HEK293 (cell line): Measurements from ENCODE around the gene TPM2.

Experiments
- CTCF ChIA-PET: fragments of 350-600 bp; formaldehyde crosslinking; extraction: SDS; loops from one replicate; lab custom pipeline; 2021; ENCODE audit warnings: antibody characterized with exemption; lab: Yijun Ruan, JAX
- POLR2A ChIA-PET: fragments of 300-600 bp; formaldehyde crosslinking; extraction: SDS; loops from one replicate; lab custom pipeline; 2020; ENCODE audit warnings: antibody characterized with exemption, inconsistent platforms; lab: Yijun Ruan, JAX
- H3K27ac ChIP-seq: fragments of 200-500 bp; sonication (Bioruptor generic); 2 replicates; pipeline ENCODE4 v1.5.1; 2014; ENCODE audit warnings: low read depth, low read length, control low read depth, inconsistent platforms; ENCODE audit errors: extremely low read depth
- H3K36me3 ChIP-seq, 2 experiments: fragments of 200-500 bp in 1 of 2; sonication (Bioruptor generic) in 1 of 2; 1 replicate in 1 of 2; 2 replicates in 1 of 2; pipeline ENCODE4 v1.5.1; 2014 to 2017; ENCODE audit warnings: inconsistent platforms in 2 of 2, low read length in 2 of 2; ENCODE audit not compliant: control insufficient read depth in 2 of 2, insufficient read depth in 1 of 2
- H3K4me1 ChIP-seq: fragments of 200-500 bp; sonication (Bioruptor generic); 2 replicates; pipeline ENCODE4 v1.5.1; 2014; ENCODE audit warnings: mild to moderate bottlenecking, low read length, inconsistent platforms; ENCODE audit not compliant: control insufficient read depth, insufficient read depth
- H3K4me3 ChIP-seq: 2 replicates; pipeline ENCODE4 v1.5.1; 2011; ENCODE audit warnings: low read depth, mild to moderate bottlenecking, control low read depth, low read length, moderate library complexity
- H3K9me3 ChIP-seq: fragments of 200-500 bp; sonication (Bioruptor generic); 2 replicates; pipeline ENCODE4 v1.5.1; 2014; ENCODE audit warnings: low read depth, low read length, inconsistent platforms; ENCODE audit not compliant: control insufficient read depth, insufficient read depth
- FEZF1 ChIP-seq: fragments of 450-650 bp; formaldehyde crosslinking; IDR thresholded peaks from 2 replicates; pipeline ENCODE4 v1.5.1; 2016; ENCODE audit warnings: missing biosample characterization, missing genetic modification characterization
- GFI1B ChIP-seq: fragments of 450-650 bp; formaldehyde crosslinking; IDR thresholded peaks from 2 replicates; pipeline ENCODE4 v1.5.1; 2016; ENCODE audit warnings: missing biosample characterization, missing genetic modification characterization
- GLIS1 ChIP-seq: fragments of 450-650 bp; formaldehyde crosslinking; IDR thresholded peaks from 2 replicates; pipeline ENCODE4 v1.5.1; 2016; ENCODE audit warnings: missing biosample characterization, missing genetic modification characterization
- INSM2 ChIP-seq: fragments of 450-650 bp; formaldehyde crosslinking; IDR thresholded peaks from 2 replicates; pipeline ENCODE4 v1.5.1; 2016; ENCODE audit warnings: missing biosample characterization, missing genetic modification characterization
- KLF16 ChIP-seq: fragments of 450-650 bp; formaldehyde crosslinking; IDR thresholded peaks from 2 replicates; pipeline ENCODE4 v1.5.1; 2017; ENCODE audit warnings: missing biosample characterization, missing genetic modification characterization
- KLF7 ChIP-seq: fragments of 450-650 bp; formaldehyde crosslinking; IDR thresholded peaks from 2 replicates; pipeline ENCODE4 v1.5.1; 2016; ENCODE audit warnings: missing biosample characterization, missing genetic modification characterization, borderline replicate concordance
- MZF1 ChIP-seq: fragments of 450-650 bp; formaldehyde crosslinking; IDR thresholded peaks from 2 replicates; pipeline ENCODE4 v1.5.1; 2017; ENCODE audit warnings: missing biosample characterization, missing genetic modification characterization, borderline replicate concordance
- YY2 ChIP-seq: fragments of 450-650 bp; formaldehyde crosslinking; IDR thresholded peaks from 2 replicates; pipeline ENCODE4 v1.5.1; 2016; ENCODE audit warnings: missing biosample characterization, missing genetic modification characterization
- ZBTB1 ChIP-seq: fragments of 450-650 bp; formaldehyde crosslinking; IDR thresholded peaks from 2 replicates; pipeline ENCODE4 v1.5.1; 2016; ENCODE audit warnings: missing biosample characterization, missing genetic modification characterization
- ZFHX2 ChIP-seq: fragments of 450-650 bp; formaldehyde crosslinking; conservative IDR thresholded peaks from 2 replicates; pipeline ENCODE4 v1.5.1; 2016; ENCODE audit warnings: missing biosample characterization, missing genetic modification characterization
- ZNF10 ChIP-seq: fragments of 450-650 bp; formaldehyde crosslinking; IDR thresholded peaks from 2 replicates; pipeline ENCODE4 v1.5.1; 2017; ENCODE audit warnings: missing biosample characterization, missing genetic modification characterization
- ZNF148 ChIP-seq: fragments of 450-650 bp; formaldehyde crosslinking; IDR thresholded peaks from 2 replicates; pipeline ENCODE4 v1.5.0; 2017; ENCODE audit warnings: missing biosample characterization, missing genetic modification characterization, borderline replicate concordance
- ZNF157 ChIP-seq: fragments of 450-650 bp; formaldehyde crosslinking; IDR thresholded peaks from 2 replicates; pipeline ENCODE4 v1.5.1; 2016; ENCODE audit warnings: missing biosample characterization, missing genetic modification characterization
- ZNF354C ChIP-seq: fragments of 450-650 bp; formaldehyde crosslinking; IDR thresholded peaks from 2 replicates; pipeline ENCODE4 v1.5.1; 2016; ENCODE audit warnings: missing biosample characterization, missing genetic modification characterization, low read depth, borderline replicate concordance
- ZNF518A ChIP-seq: fragments of 450-650 bp; formaldehyde crosslinking; conservative IDR thresholded peaks from 2 replicates; pipeline ENCODE4 v1.5.1; 2016; ENCODE audit warnings: low read depth, missing biosample characterization, missing genetic modification characterization
- ZNF571 ChIP-seq: fragments of 450-650 bp; formaldehyde crosslinking; IDR thresholded peaks from 2 replicates; pipeline ENCODE4 v1.5.0; 2017; ENCODE audit warnings: missing biosample characterization, missing genetic modification characterization
- ZNF837 ChIP-seq: fragments of 450-650 bp; formaldehyde crosslinking; IDR thresholded peaks from 2 replicates; pipeline ENCODE4 v1.5.1; 2016; ENCODE audit warnings: missing biosample characterization, missing genetic modification characterization

Gene TPM2

GRCh38 chr9:35685506-35685905 is 4.2 kb downstream of the TPM2 start:
- TF ChIP-seq YY2 (tag by site-specific recombination) (no peak), ZNF837 (no peak), INSM2 (tag by site-specific recombination) (no peak), FEZF1 (no peak), GLIS1 (tag by site-specific recombination) (no peak), ZNF157 (tag by site-specific recombination) (no peak), ZNF10 (tag by site-specific recombination) (no peak), KLF7 (tag by site-specific recombination) (no peak), GFI1B (tag by site-specific recombination) (no peak)
- TF ChIP-seq, all 188 proteins: peak for 0
- Histone ChIP-seq H3K4me1 (peaks cover 3% of the 10 kb centered on the region; the same call in 1 of the 2 replicates), H3K36me3 (peaks cover 0 to 32% of the 10 kb centered on the region in 2 experiments; a peak in 1 of 3 replicates), H3K4me3 (no peak overlapping the region), H3K9me3 (no peaks in the 10 kb centered on the region), H3K27ac (no peak overlapping the region)
- POLR2A ChIA-PET = no interaction called here
- CTCF ChIA-PET = interaction anchor here (0.6 to 1.3 kb wide), 3 partner anchors 15 to 82 kb away, joined by 3 to 5 read pairs (median 5); partner anchors contain the start of genes CCDC107 and RMRP

GRCh38 chr9:35684921-35685320 is 4.8 kb downstream of the TPM2 start:
- no peak overlapping the region for H3K27ac ChIP-seq
- no peak overlapping the region for H3K4me3 ChIP-seq
- H3K9me3 ChIP-seq = no peaks in the 10 kb centered on the region
- ChIA-PET CTCF (interaction anchor here (0.6 to 2.3 kb wide), 2 partner anchors 12 to 16 kb away, joined by 3 to 14 read pairs; no protein-coding TSS in a partner anchor), POLR2A (interaction anchor here (1.1 kb wide), 1 partner anchor 12 kb away, joined by 4 read pairs; no protein-coding TSS in a partner anchor)
- peaks cover 3% of the 10 kb centered on the region; the same call in 1 of the 2 replicates for H3K4me1 ChIP-seq
- TF ChIP-seq ZNF354C (no peak), ZNF148 (no peak), ZNF518A (tag by site-specific recombination) (no peak), ZNF571 (tag by site-specific recombination) (no peak), ZFHX2 (tag by site-specific recombination) (no peak), ZBTB1 (tag by site-specific recombination) (no peak), KLF16 (tag by site-specific recombination) (no peak), MZF1 (tag by site-specific recombination) (no peak)
- H3K36me3 ChIP-seq = peaks cover 0 to 32% of the 10 kb centered on the region in 2 experiments; a peak in 1 of 3 replicates
